T-cell (primary cell): ENCODE measurements around the gene LMF2. TPM values are rescaled to one million over a fixed set of nuclear protein-coding genes. Genes with fewer than 3 reads are reported as not detected.

Experiments used
- ATAC-seq, 4 experiments: fragments of 200-7000 bp in 3 of 4; fragments of 150-1000 bp in 1 of 4; cut with Tn5 transposase; replicated peaks in 1 of 4; 1 replicate in 3 of 4; 2 replicates in 1 of 4; pipeline ENCODE4 v1.10.0; 2021; ENCODE audit warnings: moderate library complexity in 3 of 4, mild to moderate bottlenecking in 2 of 4, moderate number of reproducible peaks in 1 of 4
- CTCF ChIA-PET, 2 donors: fragments of 300-600 bp; sonication (Branson Sonifier 250); formaldehyde crosslinking; loops; one replicate each; lab custom pipeline; 2022; ENCODE audit warnings: antibody characterized with exemption in 2 of 2; lab: Charles Lee
- POLR2A ChIA-PET, 2 donors: fragments of 300-600 bp; sonication (Branson Sonifier 250); formaldehyde crosslinking; loops; one replicate each; lab custom pipeline; 2022; ENCODE audit warnings: antibody characterized with exemption in 2 of 2; lab: Charles Lee
- DNase-seq, 35 experiments: peaks; one replicate each; pipeline versions ENCODE4 v3.0.0 to v3.0.0-alpha.2; 2013 to 2023
- H3K27ac ChIP-seq: one replicate; pipeline ENCODE4 v1.5.1; 2013; ENCODE audit warnings: low read length
- H3K27me3 ChIP-seq, 2 experiments: replicated peaks in 1 of 2; 1 replicate in 1 of 2; 2 replicates in 1 of 2; pipeline versions ENCODE4 v1.6.1 to v1.7.0; 2013; ENCODE audit warnings: low read length in 1 of 2, mixed read lengths in 1 of 2; ENCODE audit not compliant: control insufficient read depth in 2 of 2, insufficient read depth in 2 of 2; ENCODE audit errors: extremely low read depth in 1 of 2
- H3K36me3 ChIP-seq, 2 donors: 1 replicate in 1 of 2; 2 replicates in 1 of 2; pipeline versions ENCODE4 v1.6.1 to v1.7.0; 2013; ENCODE audit warnings: low read length in 1 of 2; ENCODE audit not compliant: control insufficient read depth in 2 of 2, insufficient read depth in 1 of 2; ENCODE audit errors: extremely low read depth in 1 of 2
- H3K4me1 ChIP-seq, 2 experiments: 1 replicate in 1 of 2; 2 replicates in 1 of 2; pipeline versions ENCODE4 v1.6.1 to v1.7.0; 2013; ENCODE audit warnings: low read length in 2 of 2, mixed read lengths in 1 of 2; ENCODE audit not compliant: insufficient read depth in 2 of 2, control insufficient read depth in 1 of 2; ENCODE audit errors: extremely low read depth in 1 of 2
- H3K4me3 ChIP-seq, 2 donors: 1 replicate in 1 of 2; 2 replicates in 1 of 2; pipeline versions ENCODE4 v1.5.1 to v1.7.0; 2013; ENCODE audit warnings: mild to moderate bottlenecking in 2 of 2, low read length in 1 of 2, moderate library complexity in 1 of 2; ENCODE audit not compliant: control insufficient read depth in 1 of 2; ENCODE audit errors: extremely low read depth in 1 of 2
- H3K9me3 ChIP-seq: 2 replicates; pipeline ENCODE4 v1.7.0; 2013
- H3K27ac Mint-ChIP-seq, 2 donors: one replicate each; pipeline ENCODE4 v1.8.0; 2020 to 2021; ENCODE audit warnings: mild to moderate bottlenecking in 2 of 2, mixed read lengths in 2 of 2
- H3K27me3 Mint-ChIP-seq, 2 donors: one replicate each; pipeline ENCODE4 v1.8.0; 2021 to 2022; ENCODE audit warnings: mixed read lengths in 2 of 2
- H3K36me3 Mint-ChIP-seq: one replicate; pipeline ENCODE4 v1.8.0; 2021; ENCODE audit warnings: mixed read lengths
- H3K4me1 Mint-ChIP-seq, 3 donors: one replicate each; pipeline ENCODE4 v1.8.0; 2020 to 2022; ENCODE audit warnings: mixed read lengths in 3 of 3, mild to moderate bottlenecking in 1 of 3
- H3K4me3 Mint-ChIP-seq, 3 donors: one replicate each; pipeline ENCODE4 v1.8.0; 2020 to 2022; ENCODE audit warnings: mild to moderate bottlenecking in 3 of 3, mixed read lengths in 3 of 3, moderate library complexity in 3 of 3
- H3K9me3 Mint-ChIP-seq, 3 donors: one replicate each; pipeline ENCODE4 v1.8.0; 2020 to 2022; ENCODE audit warnings: mixed read lengths in 3 of 3
- WGBS: methylation state at CpG from one replicate; pipeline ENCODE4 v1.1.5; 2013; ENCODE audit warnings: missing lambda C conversion rate; ENCODE audit not compliant: insufficient coverage; 5-methylcytosine and 5-hydroxymethylcytosine counted together
- total RNA-seq, 35 experiments: library from RNA in 6 of 35; stranded (reverse) in 6 of 35; fragments of 120-200 nt in 1 of 35; gene quantifications; one replicate each; pipeline versions ENCODE4 v1.2.1 to v1.2.4 and lab custom pipeline; 2013 to 2026

LMF2 gene
- total RNA-seq, 5 donors from 2014 or later (not counting 1 experiment from before 2014, with no cell fraction given): 90.5 to 188 (median 185) TPM

DNA sequence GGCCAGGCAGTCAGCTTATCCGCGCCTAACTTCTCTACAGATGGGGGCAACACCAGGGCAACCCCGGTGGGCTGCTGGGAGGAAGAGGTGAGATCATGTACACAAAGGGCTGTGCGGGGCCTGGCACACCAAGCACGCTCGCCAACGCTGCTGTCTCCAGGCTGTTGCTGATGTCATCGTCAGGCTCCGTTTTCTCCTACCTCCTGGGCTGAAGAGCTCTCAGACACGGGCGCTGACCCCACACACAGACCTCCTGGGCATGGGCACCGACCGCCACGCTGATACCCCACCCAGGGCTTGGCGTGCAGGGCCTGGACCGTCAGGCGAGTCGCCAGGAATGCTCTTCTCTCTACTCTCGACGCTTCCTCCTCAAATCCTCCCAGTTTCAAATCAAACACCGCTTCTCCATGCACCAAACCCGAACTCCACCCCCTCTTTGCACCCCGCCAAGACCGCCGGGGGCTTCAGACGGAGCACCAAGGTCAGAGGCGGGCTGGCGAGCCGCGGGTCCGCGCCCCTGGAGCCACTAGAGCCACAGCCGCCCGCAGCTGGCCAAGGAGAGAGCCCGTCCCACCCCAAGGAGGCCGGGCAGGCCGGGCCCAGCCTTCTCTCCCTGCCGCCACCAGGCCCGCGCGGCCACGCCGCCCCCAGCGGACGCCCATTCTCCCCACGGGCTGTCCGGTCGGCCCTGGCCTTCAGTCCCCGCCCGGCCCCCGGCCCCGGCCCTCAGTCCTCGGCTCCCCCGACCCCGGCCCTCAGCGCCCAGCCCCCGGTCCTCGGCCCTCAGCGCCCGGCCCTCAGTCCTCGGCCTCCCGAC, 33.4 kb downstream of the LMF2 start:
- Mint-ChIP-seq H3K27ac (peak overlapping the region; percentile 97 to 98), H3K27me3 (no peaks in the 10 kb centered on the region), H3K36me3 (peaks cover 8% of the 10 kb centered on the region), H3K4me3 (peak overlapping the region; percentile 91 to 93 (median 92)), H3K9me3 (no peaks in the 10 kb centered on the region), H3K4me1 (peaks cover 53 to 60% (median 54%) of the 10 kb centered on the region in 3 donors)
- DNase-seq (peak in 2 of 35 experiments; percentile 26 to 43), ATAC-seq (no peak)
- H3K9me3 ChIP-seq: no peaks in the 10 kb centered on the region
- H3K36me3 ChIP-seq: peaks cover 0 to 3% of the 10 kb centered on the region in 2 donors
- peak overlapping the region; percentile 41 for H3K27ac ChIP-seq
- peak overlapping the region; percentile 72 to 78 for H3K4me3 ChIP-seq
- POLR2A ChIA-PET: no interaction called here
- WGBS: under 1% methylated on average over 42 of the region's 62 CpGs
- peaks cover 34 to 58% of the 10 kb centered on the region in 2 experiments for H3K4me1 ChIP-seq
- H3K27me3 ChIP-seq: peaks cover 0 to 2% of the 10 kb centered on the region in 2 experiments
- CTCF ChIA-PET: interaction anchor here in 1 of 2 donors (0.9 kb wide), 1 partner anchor 52 kb away, joined by 4 read pairs; the partner anchor contains the start of gene SCO2

DNA sequence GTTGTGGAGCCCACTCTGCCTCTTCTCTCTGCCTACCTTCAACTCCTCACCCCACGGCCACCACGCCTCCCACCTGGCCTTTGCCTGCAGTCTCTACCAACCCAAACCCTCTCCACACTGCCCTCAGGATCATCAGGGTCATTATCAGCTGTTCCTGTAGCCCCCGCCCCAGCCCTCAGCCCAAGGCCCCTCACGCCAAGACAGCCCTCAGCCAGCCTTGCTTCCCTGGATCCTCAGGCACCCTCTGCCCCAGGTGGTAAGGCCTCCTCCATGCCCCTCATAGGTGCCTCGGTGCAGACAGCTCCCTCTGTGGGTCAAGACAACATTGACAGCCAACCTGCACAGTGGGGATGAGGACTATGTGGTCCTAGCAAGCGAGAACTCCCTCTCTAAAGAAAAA, 34.4 kb downstream of the LMF2 start:
- WGBS: 83% methylated on average over 2 of the region's 6 CpGs
- ChIA-PET POLR2A (no interaction called here), CTCF (interaction anchor here in 1 of 2 donors (1.2 kb wide), 1 partner anchor 53 kb away, joined by 5 read pairs; the partner anchor contains the start of gene SCO2)
- Histone ChIP-seq H3K4me1 (peaks cover 39 to 68% of the 10 kb centered on the region in 2 experiments), H3K9me3 (no peaks in the 10 kb centered on the region), H3K36me3 (peaks cover 1 to 3% of the 10 kb centered on the region in 2 donors), H3K4me3 (peak overlapping the region; percentile 72 to 78), H3K27me3 (peaks cover 0 to 2% of the 10 kb centered on the region in 2 experiments), H3K27ac (peak overlapping the region; percentile 82)
- no peaks in the 10 kb centered on the region for H3K27me3 Mint-ChIP-seq
- DNase-seq: peak in 25 of 35 experiments; percentile 14 to 71 (median 38)
- peaks cover 63 to 69% (median 63%) of the 10 kb centered on the region in 3 donors for H3K4me1 Mint-ChIP-seq
- peaks cover 8% of the 10 kb centered on the region for H3K36me3 Mint-ChIP-seq
- H3K27ac Mint-ChIP-seq: peak overlapping the region; percentile 97 to 98
- ATAC-seq: no peak
- H3K9me3 Mint-ChIP-seq: no peaks in the 10 kb centered on the region
- peak overlapping the region; percentile 91 to 93 (median 92) for H3K4me3 Mint-ChIP-seq

DNA sequence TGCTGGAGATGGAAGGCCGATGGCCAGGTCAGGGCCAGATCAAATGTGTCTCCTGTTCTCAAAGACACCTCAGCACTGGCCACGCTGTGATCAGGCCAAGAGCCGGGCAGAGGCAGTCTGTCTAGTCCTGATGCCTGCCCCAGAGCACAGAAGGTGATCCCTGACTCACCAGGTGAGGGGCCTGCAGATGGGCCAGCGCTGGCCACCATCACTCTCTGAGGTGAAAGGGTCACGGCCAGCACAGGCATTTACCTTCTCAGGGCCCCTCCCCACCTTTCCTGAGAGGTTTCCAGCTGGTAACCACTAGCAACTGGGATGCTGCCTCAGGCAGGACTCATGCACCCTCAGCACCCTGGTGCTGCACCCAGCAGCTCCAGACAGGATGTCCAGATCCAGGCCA, 35.5 kb downstream of the LMF2 start:
- Mint-ChIP-seq H3K9me3 (no peaks in the 10 kb centered on the region), H3K27me3 (no peaks in the 10 kb centered on the region), H3K36me3 (peaks cover 9% of the 10 kb centered on the region), H3K27ac (peak overlapping the region; percentile 97 to 98), H3K4me1 (peaks cover 66 to 69% (median 67%) of the 10 kb centered on the region in 3 donors), H3K4me3 (peak overlapping the region; percentile 72 to 92 (median 91))
- Histone ChIP-seq H3K36me3 (peaks cover 3 to 11% of the 10 kb centered on the region in 2 donors), H3K27ac (peak overlapping the region; percentile 82), H3K9me3 (no peaks in the 10 kb centered on the region), H3K4me1 (peaks cover 42 to 79% of the 10 kb centered on the region in 2 experiments), H3K27me3 (no peaks in the 10 kb centered on the region), H3K4me3 (peak overlapping the region in 1 of 2 donors; percentile 40)
- ChIA-PET CTCF (interaction anchor here in 1 of 2 donors (1.2 kb wide), 1 partner anchor 54 kb away, joined by 5 read pairs; the partner anchor contains the start of gene SCO2), POLR2A (interaction anchor here in 1 of 2 donors (1.0 kb wide), 1 partner anchor 32 kb away, joined by 3 read pairs; no protein-coding TSS in a partner anchor)
- DNase-seq (no peak), ATAC-seq (no peak)
- 87% methylated on average over 5 of the region's 5 CpGs for WGBS

DNA sequence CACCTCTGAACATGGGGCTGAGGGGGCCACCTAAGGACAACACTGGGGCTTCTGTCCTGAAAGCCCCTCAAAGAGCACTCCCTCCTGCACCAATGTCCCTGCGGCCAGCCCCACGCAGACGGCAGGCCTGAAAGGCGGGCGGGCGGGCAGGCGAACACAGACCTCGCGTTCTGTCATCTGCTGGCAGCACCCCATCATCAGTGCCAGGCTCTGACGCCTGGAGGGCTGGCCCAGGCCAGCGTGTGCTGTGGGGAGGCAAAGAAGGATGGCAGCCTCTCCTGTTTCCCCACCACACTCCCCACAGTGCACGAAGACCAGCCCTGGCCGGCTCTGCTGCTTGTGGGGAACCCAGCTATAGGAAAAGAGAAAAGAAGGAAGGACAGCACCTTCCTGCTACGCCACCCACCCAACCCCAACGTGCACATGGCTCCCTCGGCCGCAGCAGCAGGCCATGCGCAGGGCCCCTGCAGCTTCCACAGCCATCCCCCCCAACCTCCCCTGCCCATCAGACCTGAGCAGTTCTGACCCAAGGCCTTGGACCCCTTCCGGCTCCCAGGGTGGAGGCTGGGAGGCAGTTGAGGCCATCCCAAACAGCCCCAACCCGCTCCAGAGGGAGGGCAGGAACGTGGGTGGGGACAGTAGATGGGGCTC, 36.2 kb downstream of the LMF2 start:
- H3K4me1 Mint-ChIP-seq: peaks cover 71 to 73% (median 71%) of the 10 kb centered on the region in 3 donors
- H3K9me3 Mint-ChIP-seq: no peaks in the 10 kb centered on the region
- Histone ChIP-seq H3K4me3 (peak overlapping the region in 1 of 2 donors; percentile 46), H3K27me3 (no peaks in the 10 kb centered on the region), H3K4me1 (peaks cover 42 to 85% of the 10 kb centered on the region in 2 experiments), H3K27ac (peak overlapping the region; percentile 82), H3K9me3 (no peaks in the 10 kb centered on the region), H3K36me3 (peaks cover 3 to 18% of the 10 kb centered on the region in 2 donors)
- peak overlapping the region; percentile 97 to 98 for H3K27ac Mint-ChIP-seq
- ATAC-seq: no peak
- H3K36me3 Mint-ChIP-seq: peaks cover 15% of the 10 kb centered on the region
- 90% methylated on average over 2 of the region's 21 CpGs for WGBS
- no peak for DNase-seq
- ChIA-PET CTCF (interaction anchor here in 1 of 2 donors (0.6 kb wide), 1 partner anchor 149 kb away, joined by 5 read pairs; no protein-coding TSS in a partner anchor), POLR2A (interaction anchor here (0.5 to 1.0 kb wide), 2 partner anchors 32 to 273 kb away, joined by 3 to 5 read pairs; no protein-coding TSS in a partner anchor)
- H3K27me3 Mint-ChIP-seq: no peaks in the 10 kb centered on the region
- peak overlapping the region; percentile 72 to 91 (median 75) for H3K4me3 Mint-ChIP-seq

DNA sequence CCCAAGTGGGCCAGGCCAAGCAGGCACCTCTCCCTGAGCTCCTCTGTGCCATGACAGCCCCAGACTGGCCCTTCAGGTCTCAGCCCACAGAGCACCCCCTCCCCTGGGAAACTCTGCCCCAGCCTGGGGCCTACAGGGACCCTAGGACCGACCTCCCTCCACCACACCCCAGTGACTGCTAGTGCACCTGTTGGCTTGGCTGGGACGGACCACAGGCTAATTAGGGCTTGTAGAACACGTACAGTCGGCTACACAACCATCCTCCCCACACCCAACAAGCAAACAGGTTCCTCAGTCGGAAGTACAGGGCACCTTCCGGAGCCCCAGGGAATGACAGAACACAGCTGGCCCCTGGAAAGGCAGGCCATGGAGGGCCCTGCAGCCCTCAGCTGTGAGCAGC, 37.0 kb downstream of the LMF2 start:
- H3K27me3 ChIP-seq: no peaks in the 10 kb centered on the region
- H3K4me1 ChIP-seq: peaks cover 42 to 89% of the 10 kb centered on the region in 2 experiments
- H3K9me3 ChIP-seq: no peaks in the 10 kb centered on the region
- ChIA-PET POLR2A (interaction anchor here (0.5 to 1.4 kb wide), 3 partner anchors 55 to 272 kb away, joined by 4 to 7 read pairs (median 5); partner anchors contain the start of gene SCO2 (in 1 of the 2)), CTCF (interaction anchor here (0.6 to 1.2 kb wide), 5 partner anchors 9 to 150 kb away, joined by 3 to 13 read pairs (median 5); partner anchors contain the start of genes LMF2 (in 1 of the 2), NCAPH2 (in 1 of the 2) and SCO2 (in 1 of the 2))
- peak overlapping the region; percentile 44 to 46 for H3K4me3 ChIP-seq
- peak overlapping the region; percentile 97 to 98 for H3K27ac Mint-ChIP-seq
- H3K27ac ChIP-seq: peak overlapping the region; percentile 82
- H3K9me3 Mint-ChIP-seq: no peaks in the 10 kb centered on the region
- H3K4me3 Mint-ChIP-seq: peak overlapping the region; percentile 72 to 91 (median 75)
- no peak for DNase-seq
- no peaks in the 10 kb centered on the region for H3K27me3 Mint-ChIP-seq
- H3K36me3 Mint-ChIP-seq: peaks cover 20% of the 10 kb centered on the region
- WGBS: 26% methylated on average over 5 of the region's 6 CpGs
- ATAC-seq: no peak
- H3K4me1 Mint-ChIP-seq: peaks cover 66 to 72% (median 71%) of the 10 kb centered on the region in 3 donors
- H3K36me3 ChIP-seq: peaks cover 3 to 26% of the 10 kb centered on the region in 2 donors
